GM13976 (cell line): ENCODE measurements around the gene BAIAP2L1.

Source experiments
- DNase-seq: peaks from one replicate; pipeline ENCODE4 v3.0.0; 2012; ENCODE audit warnings: low spot score
- CTCF ChIP-seq: IDR thresholded peaks from 2 replicates; pipeline ENCODE4 v1.5.1; 2012; ENCODE audit warnings: borderline replicate concordance, mild to moderate bottlenecking; ENCODE audit not compliant: insufficient read depth; ENCODE audit errors: extremely low read depth, missing control alignments, control extremely low read depth
- in situ Hi-C: fragments of 300-500 bp; cut with MboI; formaldehyde crosslinking; loops from one replicate; pipeline ENCODE4 v1.12.0; 2022; ENCODE audit warnings: low sequenced_read_pairs, mixed read lengths, inconsistent platforms; ENCODE audit not compliant: unreplicated experiment

The BAIAP2L1 gene

GRCh38 chr7:98295467-98296192 lies 105.3 kb downstream of the BAIAP2L1 start:
- no peak for TF ChIP-seq CTCF
- in situ Hi-C loops, result no loop called here
- DNase-seq, result no peak

- peak; percentile 88 for DNase-seq
- in situ Hi-C loops, result no loop called here
- TF ChIP-seq CTCF, result peak; percentile 70
These were observed 106.0 kb downstream of the BAIAP2L1 start for GRCh38 chr7:98294798-98295382.

- in situ Hi-C loops, result no loop called here
- DNase-seq, result no peak
- no peak for TF ChIP-seq CTCF
These were observed 106.6 kb downstream of the BAIAP2L1 start for GRCh38 chr7:98294326-98294725.

- TF ChIP-seq CTCF, result no peak
- DNase-seq, result no peak
- in situ Hi-C loops, result no loop called here
These were observed 107.1 kb downstream of the BAIAP2L1 start for GRCh38 chr7:98293746-98294145.

- in situ Hi-C loops, result no loop called here
- TF ChIP-seq CTCF, result no peak
- DNase-seq, result no peak
These were observed 107.6 kb downstream of the BAIAP2L1 start for GRCh38 chr7:98293265-98293664.

- in situ Hi-C loops, result no loop called here
- TF ChIP-seq CTCF, result peak; percentile 14
- DNase-seq, result no peak
These were observed 109.2 kb downstream of the BAIAP2L1 start for GRCh38 chr7:98291717-98292116.
